GM19043 (cell line): ENCODE measurements around the gene LCE6A.

Experiments
- ATAC-seq: cut with Tn5 transposase; IDR thresholded peaks from one replicate; pipeline ENCODE4 v1.9.1; 2021; ENCODE audit warnings: low read depth; ENCODE audit not compliant: unreplicated experiment

The LCE6A gene, protein sequence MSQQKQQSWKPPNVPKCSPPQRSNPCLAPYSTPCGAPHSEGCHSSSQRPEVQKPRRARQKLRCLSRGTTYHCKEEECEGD

GRCh38 chr1:152842556-152842955 lies at the start of gene LCE6A:
LCE6A (plus strand) TSS chr1:152842856; CDS start chr1:152843521, 665 bp downstream.
- ATAC-seq = no peak

- no peak for ATAC-seq
Measured at GRCh38 chr1:152795686-152796085, 47.0 kb upstream of the LCE6A start.

- ATAC-seq = no peak
Measured at GRCh38 chr1:152796421-152796820, 46.2 kb upstream of the LCE6A start, which contains the start of gene LCE1D. LCE1D (plus strand) TSS chr1:152796721; CDS start chr1:152797795, 1,074 bp downstream.

DNA sequence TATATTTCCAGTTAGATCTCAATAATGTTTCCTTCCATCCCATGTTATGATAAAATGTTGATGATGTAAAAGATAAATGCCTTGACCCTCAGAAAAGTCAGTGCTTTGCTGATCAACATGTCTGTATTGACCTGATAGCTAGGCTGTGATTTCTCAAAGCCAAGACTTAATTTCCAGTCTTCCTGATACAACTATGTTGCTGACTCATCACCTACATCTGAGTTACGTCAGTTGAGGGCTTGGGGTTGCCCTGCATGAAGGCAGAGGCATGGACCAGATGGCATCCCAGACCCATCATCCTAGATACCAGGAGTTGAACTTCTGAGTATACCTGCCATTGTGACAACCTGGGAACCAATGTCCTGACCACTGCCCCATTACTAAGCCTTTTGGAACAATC lies 41.3 kb upstream of the LCE6A start:
- no peak for ATAC-seq

GRCh38 chr1:152806576-152806975 lies 36.1 kb upstream of the LCE6A start, which contains the start of gene LCE1C:
LCE1C (minus strand) TSS chr1:152806651; CDS start chr1:152805478, 1,173 bp downstream.
- ATAC-seq = no peak

GRCh38 chr1:152811050-152811449 lies 31.6 kb upstream of the LCE6A start:
- ATAC-seq = no peak

DNA sequence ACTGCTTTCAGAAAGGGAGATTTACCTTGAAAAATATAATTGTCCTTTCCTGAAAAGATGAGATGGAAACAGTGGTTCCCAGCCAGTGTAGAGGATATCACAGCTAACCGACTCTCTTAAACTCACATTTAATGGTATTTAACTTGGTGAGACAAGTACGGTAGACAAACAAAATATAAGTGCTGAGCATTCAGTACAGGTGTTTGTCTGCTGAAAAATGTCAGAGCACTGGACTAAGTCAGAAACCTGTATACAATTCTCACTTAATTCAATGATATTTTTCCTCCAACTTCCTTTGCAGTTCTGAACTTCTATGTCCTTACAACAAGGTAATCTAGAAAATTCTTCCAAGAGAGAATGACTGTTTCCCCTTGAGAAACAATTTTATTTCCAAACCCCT lies 31.0 kb upstream of the LCE6A start, which contains the start of gene LCE1B:
Gene LCE1B (plus strand): TSS at position 301 of the 400 bp plus-strand sequence. CDS start 476 bp downstream, outside the sequence.
- no peak for ATAC-seq

DNA sequence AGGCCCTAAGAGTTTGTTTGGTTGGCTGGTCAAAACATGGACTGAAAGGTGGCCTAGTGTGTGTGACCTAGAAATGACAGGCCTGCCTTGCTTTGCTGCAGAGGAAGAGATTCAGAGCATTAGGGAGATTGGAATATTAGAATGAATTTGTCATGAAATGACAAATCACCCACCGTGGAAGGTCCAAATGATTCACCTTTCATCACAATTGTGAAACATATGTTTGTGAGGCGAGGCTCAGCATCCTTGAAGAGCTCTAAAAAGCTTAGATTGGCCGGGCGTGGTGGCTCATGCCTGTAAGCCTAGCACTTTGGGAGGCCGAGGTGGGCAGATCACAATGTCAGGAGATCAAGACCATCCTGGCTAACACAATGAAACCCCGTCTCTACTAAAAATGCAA lies 25.3 kb upstream of the LCE6A start:
- ATAC-seq = no peak

- ATAC-seq = no peak
Measured at GRCh38 chr1:152823294-152823693, 19.4 kb upstream of the LCE6A start.

- ATAC-seq = no peak
Measured at GRCh38 chr1:152824964-152825363, 17.7 kb upstream of the LCE6A start.

DNA sequence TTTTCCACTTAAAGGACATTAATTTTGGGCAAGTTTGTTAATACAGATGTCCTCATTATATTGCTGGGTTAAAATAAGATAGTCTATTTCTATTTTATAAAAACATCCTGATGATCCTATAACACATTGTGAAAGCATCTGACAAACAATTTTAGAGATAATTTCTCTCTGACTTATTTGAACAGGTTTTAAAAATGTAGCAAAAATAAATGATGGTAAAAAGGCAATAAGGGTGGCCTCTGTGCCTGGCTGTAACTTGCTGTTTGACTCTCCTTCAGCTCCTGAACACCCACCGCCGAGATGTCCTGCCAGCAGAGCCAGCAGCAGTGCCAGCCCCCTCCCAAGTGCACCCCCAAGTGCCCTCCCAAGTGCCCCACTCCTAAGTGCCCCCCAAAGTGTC lies 15.5 kb upstream of the LCE6A start, which contains the start of gene LCE1A:
Gene LCE1A (plus strand): TSS at position 301 of the 400 bp plus-strand sequence. CDS start 0 bp downstream, at position 301.
- ATAC-seq = no peak

- no peak for ATAC-seq
Measured at GRCh38 chr1:152836870-152837269, 5.8 kb upstream of the LCE6A start.

GRCh38 chr1:152855661-152856060 lies 13.0 kb downstream of the LCE6A start:
- no peak for ATAC-seq

- no peak for ATAC-seq
Measured at GRCh38 chr1:152858062-152858461, 15.4 kb downstream of the LCE6A start.

DNA sequence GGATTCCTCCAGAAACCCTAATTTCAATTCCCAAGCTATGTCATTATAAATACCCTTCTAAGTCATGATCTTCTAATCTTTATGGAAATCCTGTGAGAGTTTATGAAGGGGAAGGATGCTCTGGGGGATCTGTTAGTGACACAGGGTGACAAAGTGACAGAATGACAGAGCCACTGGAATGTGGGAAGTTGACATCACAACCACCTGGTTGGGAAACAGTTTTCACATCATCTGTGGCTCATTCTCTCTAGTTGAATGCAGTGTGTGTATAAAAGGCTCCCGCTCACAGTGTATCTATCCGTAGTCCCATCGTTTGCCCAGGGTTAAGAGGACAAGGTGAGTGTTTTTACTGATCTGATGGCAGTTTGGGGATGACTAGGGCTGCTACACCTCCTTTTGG lies 17.0 kb downstream of the LCE6A start, which contains the start of gene LCE7A:
Gene LCE7A (plus strand): TSS at position 301 of the 400 bp plus-strand sequence. CDS start 702 bp downstream, outside the sequence.
- ATAC-seq = no peak

DNA sequence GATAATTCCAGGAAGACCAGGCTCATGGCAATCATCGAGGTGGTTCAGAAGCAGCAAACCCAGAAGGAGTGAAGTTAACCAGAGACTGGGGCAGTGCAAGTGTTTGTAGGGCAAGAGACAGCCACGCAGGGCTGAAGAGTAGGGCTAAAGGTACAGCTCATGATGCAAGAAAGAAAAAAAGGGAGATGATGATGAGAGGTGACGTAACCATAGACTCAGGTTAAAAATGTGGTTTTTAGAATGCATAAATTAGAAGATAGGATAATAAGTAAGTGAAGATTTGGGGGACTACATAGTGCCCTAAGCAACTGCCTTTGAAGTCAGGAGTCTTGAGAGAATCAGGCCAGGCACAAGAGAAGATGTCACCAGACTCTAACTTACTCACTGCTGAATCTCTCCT lies 17.5 kb downstream of the LCE6A start:
- no peak for ATAC-seq

DNA sequence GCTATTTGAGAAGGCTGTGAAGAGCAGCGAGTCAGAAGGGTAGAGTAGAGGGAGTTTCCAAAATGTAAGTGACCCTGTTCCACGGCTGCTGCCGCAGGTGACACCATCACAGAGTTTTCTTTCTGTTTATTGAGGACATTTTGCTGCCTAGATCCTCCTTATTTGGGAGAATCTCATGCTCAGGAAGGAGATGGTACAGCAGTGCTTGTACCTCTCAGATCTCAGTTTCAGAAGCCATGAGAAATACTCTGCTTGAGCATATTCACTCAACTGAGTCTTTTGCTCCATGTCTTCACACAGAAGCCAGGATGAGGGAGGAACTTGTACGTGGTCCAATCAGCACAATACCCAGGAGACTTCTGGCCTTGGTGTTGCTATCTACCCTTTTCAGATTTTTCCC lies 18.7 kb downstream of the LCE6A start:
- ATAC-seq = no peak

DNA sequence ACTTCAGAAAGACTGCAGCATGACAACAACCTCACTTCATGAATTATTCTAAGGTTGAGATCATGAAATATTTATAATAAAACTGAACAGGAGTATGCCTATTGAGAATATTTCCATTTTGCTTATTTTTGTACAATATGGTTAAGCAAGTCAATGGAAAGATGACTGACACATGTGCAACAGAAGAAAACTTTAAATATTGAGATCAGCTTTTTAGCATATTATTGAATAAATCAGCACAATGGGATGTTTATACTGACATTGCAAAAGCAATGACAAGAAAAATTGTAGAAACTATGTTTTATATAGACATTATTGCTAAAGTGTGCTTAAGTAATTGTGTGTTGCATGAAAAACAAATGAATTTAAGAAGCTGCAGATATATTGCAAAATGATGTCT lies 21.8 kb downstream of the LCE6A start:
- ATAC-seq = no peak

DNA sequence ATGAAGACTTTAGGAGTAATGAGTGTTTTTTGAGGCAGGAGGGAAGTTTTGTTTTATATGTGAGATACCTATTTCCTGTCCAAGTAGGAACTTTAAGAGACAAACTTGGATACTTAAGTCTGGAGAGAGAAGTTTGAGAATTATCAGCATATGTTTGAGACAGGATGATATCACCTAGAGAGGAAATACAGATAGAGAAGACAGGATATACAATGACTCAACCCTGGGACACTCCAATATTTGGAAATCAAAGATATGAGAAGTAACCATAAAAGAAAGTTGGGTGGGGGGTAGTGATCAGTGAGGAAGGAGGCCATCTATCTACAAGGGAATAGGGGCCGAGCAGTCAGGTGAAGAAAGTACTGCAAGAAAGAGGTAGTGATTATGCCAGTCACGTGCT lies 23.7 kb downstream of the LCE6A start:
- ATAC-seq = no peak

DNA sequence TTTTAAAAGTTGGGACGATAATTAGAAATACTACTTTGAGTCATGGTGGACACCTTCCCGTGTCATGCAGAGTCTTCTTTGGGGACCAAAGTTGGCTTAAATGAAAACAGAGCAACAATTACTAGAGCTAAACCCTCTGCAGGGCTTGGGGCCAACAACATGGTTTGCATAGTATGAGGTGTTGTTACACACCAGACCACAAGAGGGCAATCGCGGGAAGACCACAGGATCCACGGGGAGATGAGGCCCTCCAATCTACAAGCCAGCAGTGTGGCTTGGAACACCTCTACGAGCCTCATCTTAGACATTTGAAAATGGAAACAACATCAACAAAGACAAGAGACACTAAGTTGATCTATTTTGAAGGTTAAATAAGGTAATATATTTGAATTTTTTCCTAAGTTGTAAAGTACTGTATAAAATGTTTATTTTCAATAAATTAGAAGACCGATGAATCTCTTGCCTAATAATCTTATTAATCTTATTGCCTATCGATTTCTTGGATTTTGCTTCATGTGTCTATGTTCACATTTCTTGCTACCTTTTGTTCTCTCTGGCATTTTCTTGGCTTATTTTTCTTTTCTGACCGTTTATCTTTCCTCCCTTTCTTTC lies 27.3 kb downstream of the LCE6A start:
- ATAC-seq = peak; percentile 89

DNA sequence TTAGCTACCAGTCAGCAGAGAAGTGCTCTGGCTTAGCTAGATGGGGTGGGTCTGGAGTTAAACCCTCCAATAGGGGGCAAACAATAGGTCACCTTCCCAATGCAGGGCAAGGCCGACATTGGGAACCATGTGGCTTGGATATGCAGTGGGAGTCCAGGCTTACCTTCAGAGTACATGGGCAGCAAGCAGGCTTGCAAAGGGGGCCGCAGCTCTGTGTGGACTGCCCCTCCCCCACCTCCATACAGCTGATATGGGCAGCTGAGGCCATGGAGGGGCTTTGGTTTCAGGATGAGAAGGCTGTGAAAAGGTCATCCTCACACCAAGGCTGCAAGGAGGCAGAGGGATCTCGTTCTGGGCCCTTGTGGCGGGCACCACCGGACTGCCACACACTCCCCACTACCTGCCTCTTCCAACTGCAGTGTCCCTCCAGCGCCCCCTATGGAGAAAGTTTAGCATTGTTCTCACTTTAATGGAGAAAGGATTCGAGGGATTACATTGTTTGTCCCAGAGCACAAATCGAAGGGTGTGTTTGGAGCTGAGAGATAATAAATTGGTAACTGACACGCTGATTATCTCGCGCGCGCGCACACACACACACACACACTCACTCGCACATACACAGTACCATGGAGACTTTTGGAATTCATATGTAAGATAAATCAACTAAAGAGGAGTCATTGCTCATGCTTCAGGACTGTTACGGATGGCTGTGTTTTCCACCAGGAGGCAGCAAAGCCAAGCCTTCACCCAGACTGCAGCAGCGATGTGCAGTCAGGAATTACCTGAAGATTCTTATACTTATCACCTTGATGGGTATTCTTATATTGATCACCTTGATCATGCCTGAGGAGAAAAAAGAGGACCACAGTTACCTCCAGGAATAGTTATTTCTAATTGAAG lies 28.4 kb downstream of the LCE6A start:
- ATAC-seq = no peak
